Heart right ventricle (tissue), 16 donors: ENCODE measurements around the gene SLC16A13. TPM values are rescaled to one million over a fixed set of nuclear protein-coding genes. Genes with fewer than 3 reads are reported as not detected.
A peak's percentile ranks its signal among the peaks of the same experiment; 100 is the strongest.

Experiments
- ATAC-seq, 8 donors: fragments of 200-7000 bp; cut with Tn5 transposase; one replicate each; pipeline ENCODE4 v1.9.1; 2020; ENCODE audit warnings: mild to moderate bottlenecking in 8 of 8, moderate library complexity in 8 of 8, moderate number of reproducible peaks in 1 of 8
- DNase-seq, 2 donors: peaks; one replicate each; pipeline ENCODE4 v3.0.0-alpha.2; 2020
- H3K27ac ChIP-seq, 10 donors: fragments of 200-600 bp; sonication (generic) in 2 of 10; one replicate each; pipeline versions ENCODE4 v1.5.0 to v1.8.0; 2020 to 2022; ENCODE audit warnings: mild to moderate bottlenecking in 3 of 10
- H3K27me3 ChIP-seq, 7 donors: fragments of 200-600 bp; one replicate each; pipeline ENCODE4 v1.8.0; 2021 to 2022; ENCODE audit warnings: mild to moderate bottlenecking in 2 of 7
- H3K36me3 ChIP-seq, 9 donors: fragments of 200-600 bp; sonication (generic) in 1 of 9; one replicate each; pipeline versions ENCODE4 v1.5.0 to v1.8.0; 2020 to 2022; ENCODE audit warnings: mild to moderate bottlenecking in 2 of 9
- H3K4me1 ChIP-seq, 9 donors: fragments of 200-600 bp; sonication (generic) in 1 of 9; one replicate each; pipeline versions ENCODE4 v1.5.0 to v1.8.0; 2020 to 2022; ENCODE audit warnings: mild to moderate bottlenecking in 4 of 9
- H3K4me3 ChIP-seq, 10 donors: fragments of 200-600 bp; sonication (generic) in 2 of 10; one replicate each; pipeline versions ENCODE4 v1.5.0 to v1.8.0; 2020 to 2022; ENCODE audit warnings: mild to moderate bottlenecking in 7 of 10, moderate library complexity in 2 of 10
- H3K9me3 ChIP-seq, 11 donors: fragments of 200-600 bp in 10 of 11; sonication (generic) in 2 of 11; one replicate each; pipeline versions ENCODE4 v1.5.0 to v1.8.0; 2013 to 2022; ENCODE audit warnings: mild to moderate bottlenecking in 2 of 11, control low read depth in 1 of 11, moderate library complexity in 1 of 11
- WGBS, 2 donors: extraction: QIAGEN DNeasy Blood & Tissue Kit; methylation state at CpG; one replicate each; pipeline ENCODE4 v1.1.7; 2013; ENCODE audit warnings: inconsistent platforms in 1 of 2; 5-methylcytosine and 5-hydroxymethylcytosine counted together
- intact Hi-C, 10 donors: fragments of 100-400 bp; cut with DNase I; formaldehyde crosslinking; loops; one replicate each; pipeline versions ENCODE4 v1.11.1 to v1.14.2; 2022
- polyA plus RNA-seq, 2 donors: library from polyadenylated mRNA; stranded (reverse); fragments of 200-250 nt; gene quantifications; one replicate each; pipeline ENCODE4 v1.2.3, GENCODE V29; 2013
- total RNA-seq, 10 donors: library from RNA; stranded (reverse); fragmentation: NEBNext Ultra II Directional in 3 of 10; extraction: Animal tissue kit (Norgen Biotek cat#: 25700) in 3 of 10; gene quantifications; one replicate each; pipeline versions ENCODE4 v1.2.1 to v1.2.4, GENCODE V29; 2021 to 2023
- TF ChIP-seq, protein P1 (sequence below), 9 donors: fragments of 200-600 bp; sonication (generic) in 2 of 9; IDR thresholded peaks; one replicate each; pipeline versions ENCODE4 v1.5.0 to v1.8.0; 2021 to 2022; ENCODE audit warnings: antibody characterized with exemption in 9 of 9, mild to moderate bottlenecking in 5 of 9, moderate library complexity in 1 of 9
- donor health status: Arrhythmogenic right ventricular cardiomyopathy.
- donor health status: ischemic (EF 13 %, LVEDD 7.1; RV severe dilation, severe dysfunction).
- donor health status: healthy with polysubstance abuse.
- donor health status: DM: no; HTN: yes; CAD: no.
- donor health status: DM: no; HTN: no; CAD: no.
- donor health status: ischemic (EF 25% LVEDD 6.9; RV normal size, moderate dysfunction).
- donor health status: ischemic (EF 25% LVEDD 5.7; RV mildly dilated, moderate dysfunction).
- donor health status: healthy.
- donor health status: DM: yes; HTN: yes; CAD: no.
- donor health status: Ischemic cardiomyopathy.
- donor health status: ischemic (EF 35%, LVEDD 5.7; RV mildly dilated, moderate dysfunction).
- donor health status: nonischemic (EF 11% LVEDD 7.7; RV severe dilation, severe dysfunction).
- donor health status: DM: yes; HTN: yes; CAD: no.
- donor health status: PGD.
- donor health status: ischemic (EF 29% LVEDD 5.4; RV normal size, mild dysfunction).
- donor health status: nonischemic (EF 23%, LVEDD 6.1; RV moderate dilation, normal function).

SLC16A13 gene
- total and polyA plus RNA-seq, 12 donors, result 0.70 to 2.1 (median 1.5) TPM

DNA sequence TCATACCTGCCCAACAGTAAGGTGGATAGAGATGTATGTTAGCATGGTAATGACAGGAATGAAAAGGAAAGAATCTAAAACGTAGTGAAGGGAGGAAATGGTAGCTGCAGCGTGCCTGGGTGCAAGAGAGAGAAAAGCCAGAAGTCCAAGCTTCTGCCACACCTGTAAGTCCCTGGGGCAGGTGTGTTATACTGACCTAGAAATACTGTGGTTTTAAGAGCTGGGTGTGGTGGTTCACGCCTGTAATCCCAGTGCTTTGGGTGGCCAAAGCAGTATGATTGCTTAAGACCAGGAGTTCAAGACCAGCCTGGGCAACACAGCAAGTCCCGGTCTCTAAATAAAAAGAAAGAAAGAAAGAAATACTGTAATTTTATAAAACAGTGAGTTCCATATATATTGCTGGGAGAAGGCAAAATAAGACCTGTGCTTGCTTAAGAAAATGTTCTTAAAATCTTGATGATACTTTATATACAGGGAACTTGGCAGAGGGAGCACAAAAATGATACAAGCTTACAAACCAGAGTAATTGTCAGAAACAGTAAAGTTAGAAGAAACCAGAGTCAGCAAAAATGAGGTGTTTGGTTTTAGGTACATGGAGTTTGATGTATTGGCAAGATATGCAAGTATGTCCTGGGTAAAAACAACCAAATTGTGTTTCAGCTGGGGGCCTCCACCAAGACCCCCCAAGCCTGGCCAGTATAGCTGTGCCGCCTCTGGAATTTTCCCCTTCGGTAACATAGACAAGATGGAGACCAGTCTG is 33.3 kb upstream of the SLC16A13 start:
- ATAC-seq (no peak), DNase-seq (no peak)
- Histone ChIP-seq H3K4me3 (no peak overlapping the region), H3K27ac (no peak overlapping the region), H3K36me3 (peaks cover 0 to 75% (median 11%) of the 10 kb centered on the region in 9 donors), H3K9me3 (no peaks in the 10 kb centered on the region), H3K27me3 (no peaks in the 10 kb centered on the region), H3K4me1 (peaks cover 0 to 7% (median 0%) of the 10 kb centered on the region in 9 donors)
- TF ChIP-seq, protein P1, sequence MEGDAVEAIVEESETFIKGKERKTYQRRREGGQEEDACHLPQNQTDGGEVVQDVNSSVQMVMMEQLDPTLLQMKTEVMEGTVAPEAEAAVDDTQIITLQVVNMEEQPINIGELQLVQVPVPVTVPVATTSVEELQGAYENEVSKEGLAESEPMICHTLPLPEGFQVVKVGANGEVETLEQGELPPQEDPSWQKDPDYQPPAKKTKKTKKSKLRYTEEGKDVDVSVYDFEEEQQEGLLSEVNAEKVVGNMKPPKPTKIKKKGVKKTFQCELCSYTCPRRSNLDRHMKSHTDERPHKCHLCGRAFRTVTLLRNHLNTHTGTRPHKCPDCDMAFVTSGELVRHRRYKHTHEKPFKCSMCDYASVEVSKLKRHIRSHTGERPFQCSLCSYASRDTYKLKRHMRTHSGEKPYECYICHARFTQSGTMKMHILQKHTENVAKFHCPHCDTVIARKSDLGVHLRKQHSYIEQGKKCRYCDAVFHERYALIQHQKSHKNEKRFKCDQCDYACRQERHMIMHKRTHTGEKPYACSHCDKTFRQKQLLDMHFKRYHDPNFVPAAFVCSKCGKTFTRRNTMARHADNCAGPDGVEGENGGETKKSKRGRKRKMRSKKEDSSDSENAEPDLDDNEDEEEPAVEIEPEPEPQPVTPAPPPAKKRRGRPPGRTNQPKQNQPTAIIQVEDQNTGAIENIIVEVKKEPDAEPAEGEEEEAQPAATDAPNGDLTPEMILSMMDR (IDR thresholded peaks at IDR 0.05), result no peak
- intact Hi-C loops, result loop anchor here in 9 of 10 donors (1.0 to 10.0 kb wide), 8 partner anchors 84 to 1415 kb away; no protein-coding TSS in a partner anchor
- 91 to 96% methylated on average over 6 of the region's 6 CpGs for WGBS, 2 donors

DNA sequence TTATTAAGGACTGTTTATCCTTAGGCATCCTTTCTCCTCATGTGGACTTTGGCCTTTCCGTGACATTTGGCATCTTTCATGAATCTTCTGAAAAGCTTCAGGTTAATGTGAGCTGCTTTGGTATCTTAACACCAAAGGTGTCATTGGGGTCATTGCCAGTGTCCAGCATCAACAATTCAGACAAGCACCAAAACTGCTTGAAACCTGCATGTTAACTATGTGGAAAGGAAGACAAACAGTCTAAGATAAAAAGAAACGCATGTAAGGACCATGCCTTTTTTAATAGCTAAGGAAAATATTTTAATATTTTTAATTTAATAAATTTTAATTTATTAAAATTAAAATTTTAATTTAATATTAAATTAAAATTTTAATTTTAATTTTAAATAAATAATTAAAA is 32.1 kb upstream of the SLC16A13 start:
- no peaks in the 10 kb centered on the region for H3K9me3 ChIP-seq
- no peak overlapping the region for H3K27ac ChIP-seq
- peaks cover 0 to 75% (median 11%) of the 10 kb centered on the region in 9 donors for H3K36me3 ChIP-seq
- H3K4me3 ChIP-seq, result no peak overlapping the region
- WGBS, 2 donors, result 94 to 99% methylated on average over 2 of the region's 2 CpGs
- ATAC-seq (no peak), DNase-seq (no peak)
- H3K4me1 ChIP-seq, result peaks cover 0 to 8% (median 0%) of the 10 kb centered on the region in 9 donors
- TF ChIP-seq, protein P1 (IDR thresholded peaks at IDR 0.05), result no peak
- H3K27me3 ChIP-seq, result no peaks in the 10 kb centered on the region
- intact Hi-C loops, result loop anchor here (1.0 to 10.0 kb wide), 10 partner anchors 85 to 1416 kb away; no protein-coding TSS in a partner anchor

DNA sequence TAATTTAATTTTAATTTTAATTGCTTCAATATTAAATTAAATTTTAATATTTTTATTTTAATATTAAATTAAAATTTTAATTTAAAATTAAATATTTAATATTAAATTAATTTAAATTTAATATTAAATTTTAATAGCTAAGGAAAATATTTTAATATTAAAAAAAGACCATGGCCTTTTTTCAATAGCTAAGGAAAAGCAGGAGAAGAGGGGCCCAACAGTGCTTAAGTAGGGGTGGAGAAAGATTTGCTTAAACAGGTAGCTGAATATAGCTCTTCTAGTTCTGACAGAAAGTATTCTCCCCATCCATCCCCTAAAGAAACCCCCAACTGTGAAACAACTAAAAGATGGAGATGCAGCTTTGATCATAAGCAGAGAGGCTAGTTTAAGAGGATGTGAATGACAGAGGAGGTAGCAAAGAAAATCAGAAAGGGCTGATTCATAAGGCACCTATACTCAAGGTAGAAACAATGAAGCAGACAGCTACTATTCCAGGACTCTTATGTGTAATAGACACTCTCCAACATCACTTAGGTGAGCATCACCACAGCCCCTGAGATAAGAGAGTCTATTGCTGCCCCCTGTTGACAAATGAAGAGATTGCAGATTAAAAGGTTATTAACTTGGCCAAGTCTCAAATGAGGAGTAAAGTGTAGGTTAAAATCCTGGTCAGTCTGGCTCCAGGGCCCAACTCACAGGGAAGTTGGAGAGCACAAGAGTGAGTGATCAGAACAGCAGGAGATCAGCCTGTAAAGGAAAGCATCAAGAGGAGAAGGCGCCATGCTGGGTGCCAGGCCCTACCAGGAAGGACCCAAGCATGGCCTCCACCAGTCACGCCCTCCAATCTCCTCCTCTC is 31.2 kb upstream of the SLC16A13 start:
- Histone ChIP-seq H3K27me3 (no peaks in the 10 kb centered on the region), H3K4me1 (peaks cover 0 to 13% (median 4%) of the 10 kb centered on the region in 9 donors), H3K27ac (no peak overlapping the region), H3K9me3 (no peaks in the 10 kb centered on the region), H3K4me3 (no peak overlapping the region), H3K36me3 (peaks cover 0 to 75% (median 15%) of the 10 kb centered on the region in 9 donors)
- TF ChIP-seq, protein P1 (IDR thresholded peaks at IDR 0.05), result peak; percentile 64 to 81 (median 73)
- intact Hi-C loops, result loop anchor here (1.0 to 10.0 kb wide), 10 partner anchors 90 to 1417 kb away; no protein-coding TSS in a partner anchor
- WGBS, 2 donors, result 86 to 93% methylated on average over 2 of the region's 2 CpGs
- ATAC-seq, result peak; percentile 50 to 80 (median 72)
- DNase-seq, result peak in 1 of 2 donors; percentile 36

DNA sequence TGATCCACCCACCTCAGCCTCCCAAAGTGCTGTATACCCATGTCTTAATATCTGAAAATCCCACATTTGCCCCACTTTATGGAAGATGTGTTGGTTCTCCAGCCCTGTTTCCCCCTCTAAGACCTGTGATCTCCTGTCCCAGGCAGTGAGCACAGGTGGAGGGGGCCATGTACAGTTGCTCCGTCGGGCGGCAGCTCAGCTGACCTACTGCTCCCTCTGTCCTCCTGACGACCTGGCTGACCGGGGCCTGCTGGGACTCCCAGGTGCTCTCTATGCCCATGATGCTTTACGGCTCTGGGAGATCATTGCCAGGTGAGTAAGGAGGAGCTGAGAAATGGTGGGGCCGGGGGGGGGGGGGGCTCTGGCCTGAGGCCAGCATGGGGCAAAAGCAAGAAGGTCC is 30.1 kb upstream of the SLC16A13 start:
- Histone ChIP-seq H3K27me3 (no peaks in the 10 kb centered on the region), H3K4me3 (no peak overlapping the region), H3K9me3 (no peaks in the 10 kb centered on the region), H3K36me3 (peaks cover 0 to 73% (median 16%) of the 10 kb centered on the region in 9 donors), H3K4me1 (peaks cover 2 to 24% (median 12%) of the 10 kb centered on the region in 9 donors), H3K27ac (no peak overlapping the region)
- ATAC-seq, result no peak
- no peak for DNase-seq
- TF ChIP-seq, protein P1 (IDR thresholded peaks at IDR 0.05), result no peak
- WGBS, 2 donors, result 76 to 90% methylated on average over 6 to 7 of the region's 7 CpGs
- intact Hi-C loops, result loop anchor here (1.0 to 10.0 kb wide), 6 partner anchors 91 to 341 kb away; no protein-coding TSS in a partner anchor
